ENCODE results near the gene ZNF528.

The ZNF528 gene

GRCh38 chr19:52398081-52398441 is 412 bp downstream of the ZNF528 start:
- DNase-seq (ENCODE audit: low spot score), result no peak
- TF ChIP-seq CTCF (IDR thresholded peaks at IDR 0.05; ENCODE audit: extremely low read depth, insufficient read depth, missing control alignments), result no peak
- in situ Hi-C loops (cut with MboI; ENCODE audit: low pct_unique_long_range_greater_than_20kb, low sequenced_read_pairs, unreplicated experiment), result no loop called here

- TF ChIP-seq CTCF (IDR thresholded peaks at IDR 0.05; ENCODE audit: extremely low read depth, insufficient read depth, missing control alignments), result no peak
- no peak for DNase-seq (ENCODE audit: low spot score)
- in situ Hi-C loops (cut with MboI; ENCODE audit: low pct_unique_long_range_greater_than_20kb, low sequenced_read_pairs, unreplicated experiment), result no loop called here
Observed at GRCh38 chr19:52410276-52410675, 12.6 kb downstream of the ZNF528 start.

GRCh38 chr19:52415711-52416110 is 18.1 kb downstream of the ZNF528 start:
- no peak for TF ChIP-seq CTCF (IDR thresholded peaks at IDR 0.05; ENCODE audit: extremely low read depth, insufficient read depth, missing control alignments)
- in situ Hi-C loops (cut with MboI; ENCODE audit: low pct_unique_long_range_greater_than_20kb, low sequenced_read_pairs, unreplicated experiment), result no loop called here
- DNase-seq (ENCODE audit: low spot score), result no peak

GRCh38 chr19:52428937-52429336 is 31.3 kb downstream of the ZNF528 start, which contains the start of gene ZNF534:
Gene ZNF534, plus strand, starts transcription at chr19:52429148. Its CDS starts 2,327 bp downstream, at chr19:52431475.
- DNase-seq (ENCODE audit: low spot score), result no peak
- no peak for TF ChIP-seq CTCF (IDR thresholded peaks at IDR 0.05; ENCODE audit: extremely low read depth, insufficient read depth, missing control alignments)
- in situ Hi-C loops (cut with MboI; ENCODE audit: low pct_unique_long_range_greater_than_20kb, low sequenced_read_pairs, unreplicated experiment), result no loop called here

- in situ Hi-C loops (cut with MboI; ENCODE audit: low pct_unique_long_range_greater_than_20kb, low sequenced_read_pairs, unreplicated experiment), result no loop called here
- no peak for DNase-seq (ENCODE audit: low spot score)
Observed at GRCh38 chr19:52442179-52442578, 44.5 kb downstream of the ZNF528 start.

GRCh38 chr19:52444506-52444905 is 46.9 kb downstream of the ZNF528 start:
- DNase-seq (ENCODE audit: low spot score), result no peak
- TF ChIP-seq CTCF (IDR thresholded peaks at IDR 0.05; ENCODE audit: extremely low read depth, insufficient read depth, missing control alignments), result no peak
- in situ Hi-C loops (cut with MboI; ENCODE audit: low pct_unique_long_range_greater_than_20kb, low sequenced_read_pairs, unreplicated experiment), result no loop called here

More at GRCh38 chr19:52442179-52442578, 44.5 kb downstream of the ZNF528 start:
- TF ChIP-seq CTCF (IDR thresholded peaks at IDR 0.05; ENCODE audit: extremely low read depth, insufficient read depth, missing control alignments), result no peak

GRCh38 chr19:52451241-52451640 is 53.6 kb downstream of the ZNF528 start:
- DNase-seq (ENCODE audit: low spot score), result no peak

More at GRCh38 chr19:52451241-52451640, 53.6 kb downstream of the ZNF528 start:
- in situ Hi-C loops (cut with MboI; ENCODE audit: low pct_unique_long_range_greater_than_20kb, low sequenced_read_pairs, unreplicated experiment), result no loop called here
- no peak for TF ChIP-seq CTCF (IDR thresholded peaks at IDR 0.05; ENCODE audit: extremely low read depth, insufficient read depth, missing control alignments)

Data from GM13977 (cell line).